Mammary epithelial cell (primary cell): ENCODE data around the gene NT5C3B.

Source experiments
- EZH2 ChIP-seq: IDR thresholded peaks from 2 replicates; pipeline ENCODE4 v1.6.1; 2012; ENCODE audit warnings: low read length, inconsistent platforms, borderline replicate concordance
- TF ChIP-seq, protein P1 (sequence below), 2 donors: IDR thresholded peaks in 1 of 2; conservative IDR thresholded peaks in 1 of 2; 2 replicates each; pipeline ENCODE4 v1.5.1; 2011 to 2012; ENCODE audit warnings: inconsistent platforms in 2 of 2, low read length in 2 of 2, mild to moderate bottlenecking in 2 of 2, control low read depth in 1 of 2, low read depth in 1 of 2; ENCODE audit not compliant: insufficient read depth in 1 of 2; ENCODE audit errors: extremely low read depth in 1 of 2

DNA sequence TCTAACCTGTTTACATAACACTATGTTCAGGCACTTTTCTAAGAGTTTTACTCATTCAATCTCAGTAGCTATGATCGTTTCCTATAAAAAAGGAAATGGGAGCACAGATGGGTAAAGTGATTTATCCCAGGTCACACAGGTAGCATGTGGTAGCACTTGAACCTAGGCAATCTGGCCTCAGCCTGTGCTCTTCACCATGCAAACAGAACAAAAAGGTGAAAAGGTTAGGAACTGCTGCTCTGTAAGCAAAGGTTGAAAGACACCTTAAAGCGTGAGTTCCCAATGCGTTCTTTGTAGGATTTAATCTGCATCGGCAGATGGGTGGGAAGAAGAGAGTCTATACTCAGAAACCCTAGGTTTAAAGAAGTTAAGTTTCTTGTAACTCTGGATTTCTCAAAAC lies 44.1 kb upstream of the NT5C3B start:
- TF ChIP-seq, protein P1, sequence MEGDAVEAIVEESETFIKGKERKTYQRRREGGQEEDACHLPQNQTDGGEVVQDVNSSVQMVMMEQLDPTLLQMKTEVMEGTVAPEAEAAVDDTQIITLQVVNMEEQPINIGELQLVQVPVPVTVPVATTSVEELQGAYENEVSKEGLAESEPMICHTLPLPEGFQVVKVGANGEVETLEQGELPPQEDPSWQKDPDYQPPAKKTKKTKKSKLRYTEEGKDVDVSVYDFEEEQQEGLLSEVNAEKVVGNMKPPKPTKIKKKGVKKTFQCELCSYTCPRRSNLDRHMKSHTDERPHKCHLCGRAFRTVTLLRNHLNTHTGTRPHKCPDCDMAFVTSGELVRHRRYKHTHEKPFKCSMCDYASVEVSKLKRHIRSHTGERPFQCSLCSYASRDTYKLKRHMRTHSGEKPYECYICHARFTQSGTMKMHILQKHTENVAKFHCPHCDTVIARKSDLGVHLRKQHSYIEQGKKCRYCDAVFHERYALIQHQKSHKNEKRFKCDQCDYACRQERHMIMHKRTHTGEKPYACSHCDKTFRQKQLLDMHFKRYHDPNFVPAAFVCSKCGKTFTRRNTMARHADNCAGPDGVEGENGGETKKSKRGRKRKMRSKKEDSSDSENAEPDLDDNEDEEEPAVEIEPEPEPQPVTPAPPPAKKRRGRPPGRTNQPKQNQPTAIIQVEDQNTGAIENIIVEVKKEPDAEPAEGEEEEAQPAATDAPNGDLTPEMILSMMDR (conservative IDR thresholded peaks at IDR 0.05 in 1 of 2, IDR thresholded peaks at IDR 0.05 in 1 of 2; ENCODE audit: extremely low read depth in 1 of 2, insufficient read depth in 1 of 2, low read depth in 1 of 2, low read length in 2 of 2), result no peak
- no peak for TF ChIP-seq EZH2
